ENCODE measurements around the gene CKAP2. TPM values are rescaled to one million over a fixed set of nuclear protein-coding genes. Genes with fewer than 3 reads are reported as not detected.

CKAP2 gene
- total RNA-seq, 1 donor from 2014 or later = 48.6 TPM

Other genes starting within 250 kb of the CKAP2 start
- gene THSD1, start 49.3 kb upstream of the CKAP2 start, total RNA-seq = 0.22 and 0.49 TPM in 2 replicates
- gene VPS36, start 4.8 kb upstream of the CKAP2 start, total RNA-seq = 50.4 and 51.9 TPM in 2 replicates
- 9.7 TPM in 2 replicates for gene HNRNPA1L2, start 187.0 kb downstream of the CKAP2 start, total RNA-seq
- 47.1 and 48.6 TPM in 2 replicates for gene SUGT1, start 197.4 kb downstream of the CKAP2 start, total RNA-seq